DND-41 (cell line): ENCODE data around the gene PLPP7.

ENCODE experiments used
- ATAC-seq: fragments of 200-7000 bp; cut with Tn5 transposase; 3 replicates; pipeline ENCODE4 v1.9.1; 2021; ENCODE audit warnings: low read depth; ENCODE audit not compliant: insufficient read depth
- DNase-seq: peaks from one replicate; pipeline ENCODE4 v3.0.0-alpha.2; 2020
- H2AFZ ChIP-seq: 2 replicates; pipeline ENCODE4 v1.6.0; 2012; ENCODE audit warnings: low read depth, low read length
- H3K27ac ChIP-seq: 2 replicates; pipeline ENCODE4 v1.5.1; 2012; ENCODE audit warnings: low read length, inconsistent platforms
- H3K27me3 ChIP-seq: fragments of 200-600 bp; sonication (generic); 2 replicates; pipeline ENCODE4 v1.6.0; 2012; ENCODE audit warnings: low read length, mild to moderate bottlenecking, inconsistent platforms; ENCODE audit not compliant: insufficient read depth, poor library complexity
- H3K36me3 ChIP-seq: 2 replicates; pipeline ENCODE4 v1.5.1; 2012; ENCODE audit warnings: low read length, inconsistent platforms; ENCODE audit not compliant: insufficient read depth
- H3K4me1 ChIP-seq: 2 replicates; pipeline ENCODE4 v1.5.1; 2012; ENCODE audit warnings: mild to moderate bottlenecking, low read length; ENCODE audit not compliant: insufficient read depth
- H3K4me2 ChIP-seq: 2 replicates; pipeline ENCODE4 v1.6.0; 2012; ENCODE audit warnings: mild to moderate bottlenecking, moderate library complexity, low read length, inconsistent platforms; ENCODE audit not compliant: insufficient read depth
- H3K4me3 ChIP-seq, 2 experiments: fragments of 200-600 bp in 1 of 2; shearing (Covaris generic) in 1 of 2; 2 replicates each; pipeline ENCODE4 v1.5.1; 2012 to 2016; ENCODE audit warnings: inconsistent platforms in 2 of 2, low read length in 2 of 2, mild to moderate bottlenecking in 2 of 2, low read depth in 1 of 2, moderate library complexity in 1 of 2
- H3K79me2 ChIP-seq: 2 replicates; pipeline ENCODE4 v1.6.0; 2012; ENCODE audit warnings: low read length, inconsistent platforms; ENCODE audit not compliant: insufficient read depth
- H3K9ac ChIP-seq: 2 replicates; pipeline ENCODE4 v1.6.0; 2012; ENCODE audit warnings: low read depth, mild to moderate bottlenecking, inconsistent platforms, low read length, moderate library complexity
- H3K9me3 ChIP-seq: 2 replicates; pipeline ENCODE4 v1.5.1; 2012; ENCODE audit warnings: low read length, moderate library complexity, mild to moderate bottlenecking, inconsistent platforms; ENCODE audit not compliant: insufficient read depth, severe bottlenecking
- H4K20me1 ChIP-seq: 2 replicates; pipeline ENCODE4 v1.6.0; 2012; ENCODE audit warnings: low read length; ENCODE audit not compliant: insufficient read depth
- EZH2 ChIP-seq: IDR thresholded peaks from 3 replicates; pipeline ENCODE4 v1.6.1; 2012; ENCODE audit warnings: borderline replicate concordance, low read depth, mild to moderate bottlenecking, moderate library complexity, low read length, inconsistent platforms; ENCODE audit not compliant: severe bottlenecking
- TF ChIP-seq, protein P1 (sequence below): IDR thresholded peaks from 2 replicates; pipeline ENCODE4 v1.5.1; 2012; ENCODE audit warnings: borderline replicate concordance, low read length, moderate library complexity, mild to moderate bottlenecking; ENCODE audit not compliant: poor library complexity, severe bottlenecking; ENCODE audit errors: extremely low read depth

Gene PLPP7

DNA sequence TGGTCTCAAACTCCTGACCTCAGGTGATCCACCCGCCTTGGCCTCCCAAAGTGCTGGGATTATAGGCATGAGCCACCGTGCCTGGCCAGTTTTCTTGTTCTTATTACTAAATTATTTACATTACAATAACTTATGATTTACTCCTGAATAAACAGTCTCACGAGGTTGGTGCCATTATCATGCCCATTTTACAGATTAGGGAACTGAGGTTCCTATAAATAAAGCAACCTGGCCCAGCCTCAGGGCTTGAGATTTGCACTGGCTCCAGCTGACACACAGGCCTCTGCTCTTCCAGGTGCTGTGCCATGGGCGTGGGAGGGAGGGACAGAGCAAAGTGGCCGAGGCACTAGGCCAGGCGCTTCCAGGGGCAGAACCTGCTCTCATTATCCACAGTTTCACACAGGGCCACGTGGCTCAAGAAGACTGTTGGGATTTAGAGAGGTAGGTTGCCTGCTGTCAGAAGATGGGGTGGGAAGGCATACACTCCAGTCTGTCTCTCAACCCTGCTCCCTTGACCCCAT is 2.3 kb downstream of the PLPP7 start:
- H3K27me3 ChIP-seq, result no peaks in the 10 kb centered on the region
- DNase-seq (no peak), ATAC-seq (no peak)
- H3K36me3 ChIP-seq, result no peaks in the 10 kb centered on the region
- H3K79me2 ChIP-seq, result no peaks in the 10 kb centered on the region
- no peak overlapping the region for H3K27ac ChIP-seq
- H3K4me1 ChIP-seq, result no peaks in the 10 kb centered on the region
- H3K4me2 ChIP-seq, result no peak overlapping the region
- no peak overlapping the region for H3K9ac ChIP-seq
- TF ChIP-seq, protein P1, sequence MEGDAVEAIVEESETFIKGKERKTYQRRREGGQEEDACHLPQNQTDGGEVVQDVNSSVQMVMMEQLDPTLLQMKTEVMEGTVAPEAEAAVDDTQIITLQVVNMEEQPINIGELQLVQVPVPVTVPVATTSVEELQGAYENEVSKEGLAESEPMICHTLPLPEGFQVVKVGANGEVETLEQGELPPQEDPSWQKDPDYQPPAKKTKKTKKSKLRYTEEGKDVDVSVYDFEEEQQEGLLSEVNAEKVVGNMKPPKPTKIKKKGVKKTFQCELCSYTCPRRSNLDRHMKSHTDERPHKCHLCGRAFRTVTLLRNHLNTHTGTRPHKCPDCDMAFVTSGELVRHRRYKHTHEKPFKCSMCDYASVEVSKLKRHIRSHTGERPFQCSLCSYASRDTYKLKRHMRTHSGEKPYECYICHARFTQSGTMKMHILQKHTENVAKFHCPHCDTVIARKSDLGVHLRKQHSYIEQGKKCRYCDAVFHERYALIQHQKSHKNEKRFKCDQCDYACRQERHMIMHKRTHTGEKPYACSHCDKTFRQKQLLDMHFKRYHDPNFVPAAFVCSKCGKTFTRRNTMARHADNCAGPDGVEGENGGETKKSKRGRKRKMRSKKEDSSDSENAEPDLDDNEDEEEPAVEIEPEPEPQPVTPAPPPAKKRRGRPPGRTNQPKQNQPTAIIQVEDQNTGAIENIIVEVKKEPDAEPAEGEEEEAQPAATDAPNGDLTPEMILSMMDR, result no peak
- TF ChIP-seq EZH2, result no peak
- H4K20me1 ChIP-seq, result no peaks in the 10 kb centered on the region
- no peak overlapping the region for H2AFZ ChIP-seq
- H3K4me3 ChIP-seq, result no peak overlapping the region
- no peaks in the 10 kb centered on the region for H3K9me3 ChIP-seq

DNA sequence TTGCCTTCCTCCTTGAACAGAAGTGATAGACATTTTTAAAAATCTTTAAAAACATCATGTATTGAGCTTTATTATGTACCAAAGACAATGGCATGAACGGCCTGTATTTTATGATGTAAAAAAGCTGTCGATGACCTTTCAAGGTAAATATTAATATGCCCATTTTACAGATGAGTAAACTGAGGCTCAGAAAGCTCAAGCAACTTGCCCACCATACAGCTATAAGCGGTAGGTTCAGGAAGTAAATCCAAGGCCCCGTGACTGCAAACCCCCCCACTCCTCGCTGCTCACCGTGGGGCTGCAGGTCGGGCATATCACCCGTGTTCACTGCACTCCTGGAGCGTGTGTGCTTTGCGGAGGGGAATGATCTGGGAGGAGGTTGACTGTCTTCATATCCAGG is 3.4 kb downstream of the PLPP7 start:
- Histone ChIP-seq H2AFZ (no peak overlapping the region), H3K79me2 (no peaks in the 10 kb centered on the region), H3K4me2 (no peak overlapping the region), H3K4me1 (no peaks in the 10 kb centered on the region), H3K27me3 (no peaks in the 10 kb centered on the region), H3K27ac (no peak overlapping the region), H3K36me3 (no peaks in the 10 kb centered on the region), H3K4me3 (no peak overlapping the region), H3K9me3 (no peaks in the 10 kb centered on the region), H3K9ac (no peak overlapping the region), H4K20me1 (no peaks in the 10 kb centered on the region)
- TF ChIP-seq, protein P1, result no peak
- no peak for TF ChIP-seq EZH2
- ATAC-seq, result no peak
- DNase-seq, result no peak

DNA sequence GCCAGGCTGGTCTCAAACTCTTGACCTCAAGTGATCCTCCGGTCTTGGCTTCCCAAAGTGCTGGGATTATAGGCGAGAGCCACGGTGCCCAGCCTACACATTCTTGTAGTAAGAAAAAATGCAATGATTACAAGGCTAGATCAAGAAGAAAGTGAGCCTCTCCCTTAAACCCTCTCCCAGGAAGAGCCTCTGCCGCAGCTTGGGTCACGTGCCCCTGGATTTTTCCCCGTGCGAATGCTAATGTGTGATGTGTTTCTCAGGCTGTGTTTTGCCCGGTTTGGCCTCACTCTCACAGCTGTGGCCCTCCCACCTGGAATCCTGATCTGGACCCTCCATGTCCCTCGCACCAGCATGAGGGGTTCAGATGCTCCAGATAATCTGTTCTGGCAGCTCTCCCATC is 6.9 kb downstream of the PLPP7 start:
- Histone ChIP-seq H4K20me1 (no peaks in the 10 kb centered on the region), H3K9me3 (no peaks in the 10 kb centered on the region), H3K4me1 (no peaks in the 10 kb centered on the region), H3K4me2 (no peak overlapping the region), H2AFZ (no peak overlapping the region), H3K27me3 (no peaks in the 10 kb centered on the region), H3K27ac (no peak overlapping the region), H3K36me3 (no peaks in the 10 kb centered on the region), H3K9ac (no peak overlapping the region), H3K4me3 (no peak overlapping the region), H3K79me2 (no peaks in the 10 kb centered on the region)
- TF ChIP-seq, protein P1, result no peak
- no peak for TF ChIP-seq EZH2
- DNase-seq (no peak), ATAC-seq (no peak)

DNA sequence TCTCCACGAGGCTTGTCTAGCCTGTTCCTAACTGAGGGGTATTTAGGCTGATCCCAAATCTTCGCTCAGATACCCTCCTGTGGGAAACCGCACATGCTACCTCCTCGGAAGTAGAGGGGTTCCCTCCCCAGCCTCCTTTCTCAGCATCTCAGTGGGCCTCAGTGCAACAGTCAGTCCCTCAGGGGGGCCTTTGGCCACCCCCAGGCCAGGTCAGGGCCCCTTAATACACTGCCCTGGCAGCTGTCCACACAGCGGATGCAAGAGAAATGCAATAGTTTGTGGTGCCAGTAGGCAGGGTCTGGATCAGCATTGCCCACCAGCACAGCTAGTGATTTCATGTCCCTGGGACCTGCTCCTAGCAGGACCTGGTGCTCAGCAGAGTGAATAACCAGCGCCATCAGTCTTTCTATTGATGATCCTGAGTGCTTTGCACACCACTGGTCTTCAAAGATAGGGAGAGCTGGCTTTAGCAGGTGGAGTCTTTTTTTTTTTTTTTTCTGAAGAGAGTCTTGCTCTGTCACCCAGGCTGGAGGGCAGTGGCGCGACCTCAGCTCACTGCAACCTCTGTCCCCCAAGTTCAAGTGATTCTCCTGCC is 7.5 kb downstream of the PLPP7 start:
- H3K9me3 ChIP-seq, result no peaks in the 10 kb centered on the region
- no peak for TF ChIP-seq EZH2
- TF ChIP-seq, protein P1, result no peak
- H3K4me2 ChIP-seq, result no peak overlapping the region
- H2AFZ ChIP-seq, result no peak overlapping the region
- H3K36me3 ChIP-seq, result no peaks in the 10 kb centered on the region
- H3K27me3 ChIP-seq, result no peaks in the 10 kb centered on the region
- H3K79me2 ChIP-seq, result no peaks in the 10 kb centered on the region
- DNase-seq, result no peak
- H4K20me1 ChIP-seq, result no peaks in the 10 kb centered on the region
- ATAC-seq, result no peak
- H3K9ac ChIP-seq, result no peak overlapping the region
- H3K27ac ChIP-seq, result no peak overlapping the region
- H3K4me1 ChIP-seq, result no peaks in the 10 kb centered on the region
- no peak overlapping the region for H3K4me3 ChIP-seq
